Uterus (tissue), 4 donors: ENCODE data around the gene ADCY5. TPM values are rescaled to one million over a fixed set of nuclear protein-coding genes. Genes with fewer than 3 reads are reported as not detected.
A peak's percentile ranks its signal among the peaks of the same experiment; 100 is the strongest.
"Not testable (repeated sequence)": the region's sequence is repeated elsewhere in the genome, so short reads cannot be mapped to it uniquely, and the experiment has no call there.

Experiments
- DNase-seq, 2 donors: peaks; one replicate each; pipeline ENCODE4 v3.0.0-alpha.2; 2019 to 2020
- H3K27ac ChIP-seq, 2 donors: fragments of 200-600 bp; sonication (generic); 1 replicate in 1 of 2; 2 replicates in 1 of 2; pipeline ENCODE4 v1.5.1; 2016 to 2018
- H3K27me3 ChIP-seq, 2 donors: fragments of 200-600 bp; sonication (generic); one replicate each; pipeline ENCODE4 v1.5.1; 2018 to 2019; ENCODE audit warnings: control low read depth in 1 of 2
- H3K36me3 ChIP-seq, 2 donors: fragments of 200-600 bp; sonication (generic); one replicate each; pipeline ENCODE4 v1.5.1; 2019; ENCODE audit warnings: control low read depth in 1 of 2
- H3K4me1 ChIP-seq, 2 donors: fragments of 200-600 bp; sonication (generic); one replicate each; pipeline ENCODE4 v1.5.1; 2018 to 2019; ENCODE audit warnings: control low read depth in 1 of 2
- H3K4me3 ChIP-seq, 2 donors: fragments of 200-600 bp; sonication (generic); 1 replicate in 1 of 2; 2 replicates in 1 of 2; pipeline ENCODE4 v1.5.1; 2018 to 2019; ENCODE audit warnings: mild to moderate bottlenecking in 1 of 2
- H3K9me3 ChIP-seq, 2 donors: fragments of 200-600 bp; sonication (generic); one replicate each; pipeline ENCODE4 v1.5.1; 2019; ENCODE audit warnings: control low read depth in 1 of 2
- CTCF ChIP-seq, 4 experiments: fragments of 200-600 bp in 2 of 4; fragments of 450-650 bp in 2 of 4; sonication (generic) in 2 of 4; IDR thresholded peaks; one replicate each; pipeline ENCODE4 v1.5.1; 2016 to 2019; ENCODE audit warnings: antibody characterized with exemption in 4 of 4, mild to moderate bottlenecking in 2 of 4, moderate library complexity in 1 of 4
- POLR2A ChIP-seq, 2 donors: fragments of 450-650 bp; IDR thresholded peaks; one replicate each; pipeline ENCODE4 v1.6.1; 2016; ENCODE audit warnings: antibody characterized with exemption in 2 of 2, mild to moderate bottlenecking in 1 of 2, moderate library complexity in 1 of 2
- intact Hi-C: fragments of 100-400 bp; cut with DNase I; formaldehyde crosslinking; loops from one replicate; pipeline ENCODE4 v1.15.1; 2023; ENCODE audit warnings: low total_unique reads
- total RNA-seq, 4 donors: library from RNA; depleted of rRNA in 3 of 4; stranded (reverse); fragments of >200 nt in 3 of 4; gene quantifications; one replicate each; pipeline versions ENCODE4 v1.1.0 to v1.2.4, GENCODE V29; 2014 to 2023
- donor health status: DM: yes; HTN: yes; CAD: no.

ADCY5 gene
- total RNA-seq, 4 donors from 2014 or later: 21.1 to 43.5 (median 34.7) TPM

- intact Hi-C loops: loop anchor here (2.0 kb wide), 1 partner anchor 160 kb away; no protein-coding TSS in a partner anchor
- H3K9me3 ChIP-seq: no peaks in the 10 kb centered on the region
- TF ChIP-seq CTCF (IDR thresholded peaks at IDR 0.05): no peak
- TF ChIP-seq POLR2A (IDR thresholded peaks at IDR 0.05): no peak
- H3K36me3 ChIP-seq: no peaks in the 10 kb centered on the region
- H3K4me3 ChIP-seq: no peak overlapping the region
- peak overlapping the region in 1 of 2 donors; percentile 57 for H3K27ac ChIP-seq
- DNase-seq: no peak
- H3K4me1 ChIP-seq: no peaks in the 10 kb centered on the region
- H3K27me3 ChIP-seq: no peaks in the 10 kb centered on the region
Measured at GRCh38 chr3:123488645-123489347, 39.9 kb upstream of the ADCY5 start.

- H3K27me3 ChIP-seq, H3K4me3 ChIP-seq, H3K4me1 ChIP-seq, H3K9me3 ChIP-seq, H3K36me3 ChIP-seq, DNase-seq, intact Hi-C loops, H3K27ac ChIP-seq: not testable (repeated sequence)
Measured at GRCh38 chr3:123487063-123487462, 38.2 kb upstream of the ADCY5 start.

GRCh38 chr3:123486460-123486859 is 37.6 kb upstream of the ADCY5 start:
- DNase-seq: no peak
- intact Hi-C loops: no loop called here
- H3K27me3 ChIP-seq: no peaks in the 10 kb centered on the region
- no peaks in the 10 kb centered on the region for H3K9me3 ChIP-seq
- no peak for TF ChIP-seq CTCF (IDR thresholded peaks at IDR 0.05)
- no peak for TF ChIP-seq POLR2A (IDR thresholded peaks at IDR 0.05)
- no peaks in the 10 kb centered on the region for H3K4me1 ChIP-seq
- no peak overlapping the region for H3K27ac ChIP-seq
- no peaks in the 10 kb centered on the region for H3K36me3 ChIP-seq
- no peak overlapping the region for H3K4me3 ChIP-seq

- Histone ChIP-seq H3K9me3 (no peaks in the 10 kb centered on the region), H3K27ac (no peak overlapping the region), H3K4me3 (no peak overlapping the region), H3K27me3 (no peaks in the 10 kb centered on the region), H3K36me3 (no peaks in the 10 kb centered on the region), H3K4me1 (no peaks in the 10 kb centered on the region)
- TF ChIP-seq POLR2A (IDR thresholded peaks at IDR 0.05): no peak
- TF ChIP-seq CTCF (IDR thresholded peaks at IDR 0.05): no peak
- intact Hi-C loops: no loop called here
- no peak for DNase-seq
Measured at GRCh38 chr3:123485551-123485950, 36.7 kb upstream of the ADCY5 start.

GRCh38 chr3:123483146-123483545 is 34.3 kb upstream of the ADCY5 start:
- H3K9me3 ChIP-seq: no peaks in the 10 kb centered on the region
- intact Hi-C loops: no loop called here
- no peaks in the 10 kb centered on the region for H3K27me3 ChIP-seq
- H3K4me3 ChIP-seq: no peak overlapping the region
- TF ChIP-seq POLR2A (IDR thresholded peaks at IDR 0.05) (no peak), CTCF (IDR thresholded peaks at IDR 0.05) (no peak)
- H3K27ac ChIP-seq: no peak overlapping the region
- no peaks in the 10 kb centered on the region for H3K4me1 ChIP-seq
- no peaks in the 10 kb centered on the region for H3K36me3 ChIP-seq
- DNase-seq: no peak
